Measurements from ENCODE around the gene CPVL.

CPVL gene

DNA sequence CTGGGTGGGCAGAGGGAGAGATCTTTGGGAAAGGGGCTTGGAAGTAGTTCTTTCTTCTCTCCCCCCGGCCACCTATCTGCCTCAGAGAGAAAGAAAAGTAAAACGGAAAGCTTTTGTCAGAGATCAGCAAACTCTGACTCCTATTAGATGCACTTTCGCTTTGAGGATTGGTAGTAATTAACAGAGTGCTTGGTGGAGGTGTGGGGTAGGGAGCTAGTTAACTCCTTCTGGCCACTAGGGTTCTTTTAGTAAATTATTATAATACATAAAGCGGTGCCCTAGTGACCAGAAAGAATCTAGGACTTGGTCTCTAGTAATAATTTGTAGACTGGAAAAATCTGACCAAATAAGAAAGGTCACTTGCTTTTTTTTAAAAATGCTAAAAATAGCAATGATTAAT lies 54.6 kb downstream of the CPVL start (continued):
- TF ChIP-seq ZNF274 (IDR thresholded peaks at IDR 0.05; ENCODE audit: low read length) (no peak), ZNF274 (tag by site-specific recombination; IDR thresholded peaks at IDR 0.05; ENCODE audit: borderline replicate concordance) (no peak), KLF1 (tag by site-specific recombination; IDR thresholded peaks at IDR 0.05) (no peak), ZXDB (tag by site-specific recombination; IDR thresholded peaks at IDR 0.05) (no peak), KLF7 (tag by site-specific recombination; IDR thresholded peaks at IDR 0.05; ENCODE audit: borderline replicate concordance) (no peak), YY1 (tag by site-specific recombination; IDR thresholded peaks at IDR 0.05) (no peak), ZSCAN30 (tag by site-specific recombination; IDR thresholded peaks at IDR 0.05) (no peak), ZNF792 (tag by site-specific recombination; IDR thresholded peaks at IDR 0.05) (no peak), ZNF561 (tag by site-specific recombination; IDR thresholded peaks at IDR 0.05; ENCODE audit: borderline replicate concordance) (no peak)
- TF ChIP-seq, protein P1, sequence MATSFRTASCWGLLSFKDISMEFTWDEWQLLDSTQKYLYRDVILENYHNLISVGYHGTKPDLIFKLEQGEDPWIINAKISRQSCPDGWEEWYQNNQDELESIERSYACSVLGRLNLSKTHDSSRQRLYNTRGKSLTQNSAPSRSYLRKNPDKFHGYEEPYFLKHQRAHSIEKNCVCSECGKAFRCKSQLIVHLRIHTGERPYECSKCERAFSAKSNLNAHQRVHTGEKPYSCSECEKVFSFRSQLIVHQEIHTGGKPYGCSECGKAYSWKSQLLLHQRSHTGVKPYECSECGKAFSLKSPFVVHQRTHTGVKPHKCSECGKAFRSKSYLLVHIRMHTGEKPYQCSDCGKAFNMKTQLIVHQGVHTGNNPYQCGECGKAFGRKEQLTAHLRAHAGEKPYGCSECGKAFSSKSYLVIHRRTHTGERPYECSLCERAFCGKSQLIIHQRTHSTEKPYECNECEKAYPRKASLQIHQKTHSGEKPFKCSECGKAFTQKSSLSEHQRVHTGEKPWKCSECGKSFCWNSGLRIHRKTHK (tag by site-specific recombination; IDR thresholded peaks at IDR 0.05) = no peak
- TF ChIP-seq, protein P2, sequence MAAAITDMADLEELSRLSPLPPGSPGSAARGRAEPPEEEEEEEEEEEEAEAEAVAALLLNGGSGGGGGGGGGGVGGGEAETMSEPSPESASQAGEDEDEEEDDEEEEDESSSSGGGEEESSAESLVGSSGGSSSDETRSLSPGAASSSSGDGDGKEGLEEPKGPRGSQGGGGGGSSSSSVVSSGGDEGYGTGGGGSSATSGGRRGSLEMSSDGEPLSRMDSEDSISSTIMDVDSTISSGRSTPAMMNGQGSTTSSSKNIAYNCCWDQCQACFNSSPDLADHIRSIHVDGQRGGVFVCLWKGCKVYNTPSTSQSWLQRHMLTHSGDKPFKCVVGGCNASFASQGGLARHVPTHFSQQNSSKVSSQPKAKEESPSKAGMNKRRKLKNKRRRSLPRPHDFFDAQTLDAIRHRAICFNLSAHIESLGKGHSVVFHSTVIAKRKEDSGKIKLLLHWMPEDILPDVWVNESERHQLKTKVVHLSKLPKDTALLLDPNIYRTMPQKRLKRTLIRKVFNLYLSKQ (tag by site-specific recombination; IDR thresholded peaks at IDR 0.05; ENCODE audit: borderline replicate concordance) = no peak
- TF ChIP-seq, protein P3, sequence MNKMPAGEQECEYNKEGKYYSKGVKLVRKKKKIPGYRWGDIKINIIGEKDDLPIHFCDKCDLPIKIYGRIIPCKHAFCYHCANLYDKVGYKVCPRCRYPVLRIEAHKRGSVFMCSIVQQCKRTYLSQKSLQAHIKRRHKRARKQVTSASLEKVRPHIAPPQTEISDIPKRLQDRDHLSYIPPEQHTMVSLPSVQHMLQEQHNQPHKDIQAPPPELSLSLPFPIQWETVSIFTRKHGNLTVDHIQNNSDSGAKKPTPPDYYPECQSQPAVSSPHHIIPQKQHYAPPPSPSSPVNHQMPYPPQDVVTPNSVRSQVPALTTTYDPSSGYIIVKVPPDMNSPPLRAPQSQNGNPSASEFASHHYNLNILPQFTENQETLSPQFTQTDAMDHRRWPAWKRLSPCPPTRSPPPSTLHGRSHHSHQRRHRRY (tag by site-specific recombination; IDR thresholded peaks at IDR 0.05) = no peak

DNA sequence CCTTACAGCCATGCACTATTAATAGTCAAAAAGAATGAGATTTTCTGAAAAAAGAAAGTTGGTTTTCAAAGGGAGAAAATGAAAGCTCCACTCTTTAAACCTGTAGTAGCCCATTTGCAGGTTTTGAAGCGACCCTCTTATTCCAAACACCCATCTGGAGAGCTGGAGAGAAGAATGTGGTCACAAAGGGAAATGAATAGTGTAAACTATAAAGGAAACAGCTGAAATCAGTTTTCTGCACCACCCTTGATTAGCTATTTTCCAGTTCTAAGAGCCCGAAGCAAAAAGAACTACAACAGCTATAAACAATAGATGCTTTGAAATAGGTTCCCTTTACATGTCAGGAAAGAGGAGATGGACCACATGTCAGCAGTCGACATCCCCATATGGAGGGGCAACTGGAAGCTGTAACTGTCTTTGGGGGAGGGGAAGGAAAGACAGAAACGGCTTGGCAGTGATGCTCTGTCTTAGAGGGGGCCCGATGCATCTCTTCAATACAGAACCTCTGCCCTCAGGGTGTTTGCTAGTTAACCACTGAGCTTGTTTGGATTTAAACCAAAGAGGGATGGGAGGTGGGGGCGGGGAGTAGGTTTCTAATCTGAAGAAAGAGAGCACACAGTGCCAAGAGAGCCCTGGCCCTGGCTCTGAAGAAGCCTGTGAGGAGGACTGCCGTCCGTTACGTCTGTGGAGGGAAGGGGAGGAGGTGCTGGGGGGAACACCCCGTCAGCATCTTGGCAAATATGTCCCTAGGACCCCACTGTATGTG lies 55.3 kb downstream of the CPVL start:
- peaks cover 24% of the 10 kb centered on the region for H3K4me1 ChIP-seq (ENCODE audit: control insufficient read depth, insufficient read depth, low read length)
- H3K36me3 ChIP-seq (ENCODE audit: control insufficient read depth in 2 of 2, insufficient read depth in 1 of 2, low read length in 2 of 2) = peaks cover 0 to 4% of the 10 kb centered on the region in 2 experiments; a peak in 1 of 3 replicates
- ChIA-PET CTCF (interaction anchor here (0.5 to 1.5 kb wide), 6 partner anchors 11 to 170 kb away, joined by 3 to 5 read pairs (median 3); no protein-coding TSS in a partner anchor), POLR2A (interaction anchor here (0.6 kb wide), 2 partner anchors 59 to 309 kb away, joined by 3 read pairs; no protein-coding TSS in a partner anchor)
- TF ChIP-seq ZBTB20 (tag by site-specific recombination; IDR thresholded peaks at IDR 0.05) (no peak), GLI4 (tag by site-specific recombination; IDR thresholded peaks at IDR 0.05) (no peak), ZNF558 (tag by site-specific recombination; IDR thresholded peaks at IDR 0.05) (no peak), ZBTB48 (tag by site-specific recombination; IDR thresholded peaks at IDR 0.05) (no peak)
- no peak overlapping the region for H3K4me3 ChIP-seq (ENCODE audit: low read depth, low read length)
- no peaks in the 10 kb centered on the region for H3K9me3 ChIP-seq (ENCODE audit: control insufficient read depth, insufficient read depth, low read depth, low read length)
- no peak overlapping the region for H3K27ac ChIP-seq (ENCODE audit: extremely low read depth, low read depth, low read length)

DNA sequence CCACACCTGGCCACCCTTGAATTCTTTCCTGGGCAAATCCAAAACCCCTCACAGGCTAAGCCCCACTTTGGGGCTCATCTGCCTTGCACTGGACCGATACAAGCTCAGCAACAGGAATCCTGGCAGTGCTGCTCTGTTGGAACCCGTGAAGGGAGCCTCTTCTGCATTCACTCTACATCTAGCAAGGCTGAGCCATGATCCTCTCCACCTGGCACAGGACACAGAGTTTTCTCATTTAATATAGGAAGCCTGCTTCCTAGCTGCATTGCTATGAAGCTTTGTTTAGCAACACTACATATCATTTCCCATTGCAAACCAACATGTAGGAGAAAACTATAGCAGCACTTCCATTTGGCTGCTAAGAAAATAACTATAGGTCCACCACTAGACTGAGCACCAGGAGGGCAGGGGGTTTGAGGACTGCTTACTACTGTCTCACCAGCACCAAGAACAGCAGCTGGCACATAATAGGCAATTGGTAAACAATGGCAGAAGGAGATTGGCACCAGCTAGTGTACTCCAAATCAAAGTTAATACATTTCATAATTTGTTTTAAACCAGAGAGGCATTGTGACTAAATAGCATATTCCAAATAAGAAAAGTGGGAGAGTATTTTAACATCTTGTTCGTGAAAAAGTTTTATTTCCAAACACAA lies 56.1 kb downstream of the CPVL start:
- Histone ChIP-seq H3K4me3 (ENCODE audit: low read depth, low read length) (no peak overlapping the region), H3K27ac (ENCODE audit: extremely low read depth, low read depth, low read length) (no peak overlapping the region), H3K9me3 (ENCODE audit: control insufficient read depth, insufficient read depth, low read depth, low read length) (no peaks in the 10 kb centered on the region), H3K36me3 (ENCODE audit: control insufficient read depth in 2 of 2, insufficient read depth in 1 of 2, low read length in 2 of 2) (peaks cover 3 to 4% of the 10 kb centered on the region in 2 experiments; a peak in 2 of 3 replicates), H3K4me1 (ENCODE audit: control insufficient read depth, insufficient read depth, low read length) (peaks cover 24% of the 10 kb centered on the region)
- CTCF ChIA-PET = interaction anchor here (0.5 to 1.5 kb wide), 10 partner anchors 9 to 1033 kb away, joined by 3 to 7 read pairs (median 3); no protein-coding TSS in a partner anchor
- POLR2A ChIA-PET = no interaction called here
- TF ChIP-seq, protein P4, sequence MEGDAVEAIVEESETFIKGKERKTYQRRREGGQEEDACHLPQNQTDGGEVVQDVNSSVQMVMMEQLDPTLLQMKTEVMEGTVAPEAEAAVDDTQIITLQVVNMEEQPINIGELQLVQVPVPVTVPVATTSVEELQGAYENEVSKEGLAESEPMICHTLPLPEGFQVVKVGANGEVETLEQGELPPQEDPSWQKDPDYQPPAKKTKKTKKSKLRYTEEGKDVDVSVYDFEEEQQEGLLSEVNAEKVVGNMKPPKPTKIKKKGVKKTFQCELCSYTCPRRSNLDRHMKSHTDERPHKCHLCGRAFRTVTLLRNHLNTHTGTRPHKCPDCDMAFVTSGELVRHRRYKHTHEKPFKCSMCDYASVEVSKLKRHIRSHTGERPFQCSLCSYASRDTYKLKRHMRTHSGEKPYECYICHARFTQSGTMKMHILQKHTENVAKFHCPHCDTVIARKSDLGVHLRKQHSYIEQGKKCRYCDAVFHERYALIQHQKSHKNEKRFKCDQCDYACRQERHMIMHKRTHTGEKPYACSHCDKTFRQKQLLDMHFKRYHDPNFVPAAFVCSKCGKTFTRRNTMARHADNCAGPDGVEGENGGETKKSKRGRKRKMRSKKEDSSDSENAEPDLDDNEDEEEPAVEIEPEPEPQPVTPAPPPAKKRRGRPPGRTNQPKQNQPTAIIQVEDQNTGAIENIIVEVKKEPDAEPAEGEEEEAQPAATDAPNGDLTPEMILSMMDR (tag by site-specific recombination; IDR thresholded peaks at IDR 0.05) = no peak
- TF ChIP-seq TCF7L2 (IDR thresholded peaks at IDR 0.05; ENCODE audit: borderline replicate concordance, low read depth, low read length) (no peak), ZNF274 (IDR thresholded peaks at IDR 0.05; ENCODE audit: low read length) (no peak), ZNF274 (tag by site-specific recombination; IDR thresholded peaks at IDR 0.05; ENCODE audit: borderline replicate concordance) (no peak), ZFHX2 (tag by site-specific recombination; conservative IDR thresholded peaks at IDR 0.05) (no peak), ZNF24 (tag by site-specific recombination; IDR thresholded peaks at IDR 0.05) (no peak), ZNF311 (tag by site-specific recombination; IDR thresholded peaks at IDR 0.05; ENCODE audit: borderline replicate concordance) (no peak), ZNF701 (tag by site-specific recombination; IDR thresholded peaks at IDR 0.05) (no peak), HOXD13 (CRISPR knock-in tag; IDR thresholded peaks at IDR 0.05; ENCODE audit: borderline replicate concordance) (no peak)
- TF ChIP-seq, protein P5, sequence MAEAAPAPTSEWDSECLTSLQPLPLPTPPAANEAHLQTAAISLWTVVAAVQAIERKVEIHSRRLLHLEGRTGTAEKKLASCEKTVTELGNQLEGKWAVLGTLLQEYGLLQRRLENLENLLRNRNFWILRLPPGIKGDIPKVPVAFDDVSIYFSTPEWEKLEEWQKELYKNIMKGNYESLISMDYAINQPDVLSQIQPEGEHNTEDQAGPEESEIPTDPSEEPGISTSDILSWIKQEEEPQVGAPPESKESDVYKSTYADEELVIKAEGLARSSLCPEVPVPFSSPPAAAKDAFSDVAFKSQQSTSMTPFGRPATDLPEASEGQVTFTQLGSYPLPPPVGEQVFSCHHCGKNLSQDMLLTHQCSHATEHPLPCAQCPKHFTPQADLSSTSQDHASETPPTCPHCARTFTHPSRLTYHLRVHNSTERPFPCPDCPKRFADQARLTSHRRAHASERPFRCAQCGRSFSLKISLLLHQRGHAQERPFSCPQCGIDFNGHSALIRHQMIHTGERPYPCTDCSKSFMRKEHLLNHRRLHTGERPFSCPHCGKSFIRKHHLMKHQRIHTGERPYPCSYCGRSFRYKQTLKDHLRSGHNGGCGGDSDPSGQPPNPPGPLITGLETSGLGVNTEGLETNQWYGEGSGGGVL (tag by site-specific recombination; IDR thresholded peaks at IDR 0.05) = no peak

All from HEK293 (cell line).